Measurements from ENCODE around the gene CBY2. TPM values are rescaled to one million over a fixed set of nuclear protein-coding genes. Genes with fewer than 3 reads are reported as not detected.
"Not testable (repeated sequence)": the region's sequence is repeated elsewhere in the genome, so short reads cannot be mapped to it uniquely, and the experiment has no call there.

The CBY2 gene
- total and polyA plus RNA-seq, 2 experiments from 2014 or later, result 0.15 to 0.42 TPM

- not testable (repeated sequence) for H3K79me2 ChIP-seq (replicated peaks; ENCODE audit: insufficient read depth); DNase-seq (ENCODE audit: low spot score); H3K4me1 ChIP-seq (ENCODE audit: insufficient read depth); H3K4me3 ChIP-seq; H3F3A ChIP-seq (replicated peaks; ENCODE audit: low read depth); H4K20me1 ChIP-seq (replicated peaks; ENCODE audit: insufficient read depth); H3K27ac Mint-ChIP-seq; H3K27ac ChIP-seq (ENCODE audit: low read depth); H3K36me3 Mint-ChIP-seq (ENCODE audit: low read depth); H3K4me3 Mint-ChIP-seq; H3K27me3 ChIP-seq (ENCODE audit: insufficient read depth); H3K36me3 ChIP-seq (ENCODE audit: insufficient read depth); H3K9me2 ChIP-seq (ENCODE audit: insufficient read depth); H3K4me1 Mint-ChIP-seq; H2AFZ ChIP-seq; H3K4me2 ChIP-seq; H3K27me3 Mint-ChIP-seq (ENCODE audit: insufficient read depth, low read depth, poor library complexity); H3K9me3 Mint-ChIP-seq; ATAC-seq
Measured at GRCh38 chr13:45662903-45663302, 39.2 kb upstream of the CBY2 start.

GRCh38 chr13:45669626-45670025 lies 32.5 kb upstream of the CBY2 start:
- Mint-ChIP-seq H3K4me1 (peaks cover 18% of the 10 kb centered on the region), H3K9me3 (peaks cover 27% of the 10 kb centered on the region), H3K36me3 (ENCODE audit: low read depth) (peaks cover 14% of the 10 kb centered on the region)
- H3K27me3 ChIP-seq (ENCODE audit: insufficient read depth); H4K20me1 ChIP-seq (replicated peaks; ENCODE audit: insufficient read depth); H3K36me3 ChIP-seq (ENCODE audit: insufficient read depth); H3K4me1 ChIP-seq (ENCODE audit: insufficient read depth); H3F3A ChIP-seq (replicated peaks; ENCODE audit: low read depth); H3K4me3 ChIP-seq; ATAC-seq; H3K27ac Mint-ChIP-seq; DNase-seq (ENCODE audit: low spot score); H3K4me3 Mint-ChIP-seq; H3K27me3 Mint-ChIP-seq (ENCODE audit: insufficient read depth, low read depth, poor library complexity); H3K4me2 ChIP-seq; H3K9me2 ChIP-seq (ENCODE audit: insufficient read depth); H3K79me2 ChIP-seq (replicated peaks; ENCODE audit: insufficient read depth); H3K27ac ChIP-seq (ENCODE audit: low read depth): not testable (repeated sequence)
- peak overlapping the region; percentile 52; the same call in 1 of the 2 replicates for H2AFZ ChIP-seq

DNA sequence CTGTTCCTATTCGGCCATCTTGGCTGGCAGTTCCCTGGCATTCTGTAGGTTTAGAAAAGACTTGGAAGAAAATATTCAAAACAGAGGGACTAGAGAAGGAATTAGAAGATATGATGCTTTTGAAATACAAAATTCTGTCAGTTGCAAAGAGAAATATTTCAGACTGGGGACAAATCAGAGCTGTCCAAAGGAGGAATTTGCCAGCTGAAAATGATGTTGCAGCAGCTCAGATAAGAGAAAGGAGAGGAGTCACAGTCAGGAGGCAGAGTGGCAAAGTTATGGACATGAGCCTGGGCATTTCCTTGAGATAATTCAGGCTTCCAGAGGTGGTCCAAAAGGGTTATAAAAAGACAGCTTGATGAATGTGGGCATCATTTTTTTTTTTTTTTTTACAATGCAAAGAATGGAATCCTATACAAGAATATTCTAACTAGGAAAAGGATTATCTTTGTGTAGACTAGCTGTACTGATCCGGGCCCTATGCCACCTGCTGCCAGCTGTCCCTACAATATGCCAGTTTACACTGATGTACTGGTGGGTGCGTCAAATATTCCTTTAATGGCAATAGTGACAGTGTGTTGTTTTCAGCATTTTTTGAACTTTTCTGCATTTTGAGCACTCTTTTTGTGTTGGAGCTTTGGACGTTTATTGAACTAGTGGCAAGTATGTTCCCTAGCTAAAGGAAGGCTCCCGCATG lies 31.8 kb upstream of the CBY2 start:
- H3K9me2 ChIP-seq (ENCODE audit: insufficient read depth), result peaks cover 3% of the 10 kb centered on the region; the same call in 1 of the 2 replicates
- DNase-seq (ENCODE audit: low spot score) (no peak), ATAC-seq (no peak)
- H3K4me1 ChIP-seq (ENCODE audit: insufficient read depth), result peaks cover 11% of the 10 kb centered on the region
- no peaks in the 10 kb centered on the region for H4K20me1 ChIP-seq (replicated peaks; ENCODE audit: insufficient read depth)
- H3K4me2 ChIP-seq, result no peak overlapping the region
- peaks cover 14% of the 10 kb centered on the region for H3K36me3 Mint-ChIP-seq (ENCODE audit: low read depth)
- H3K27me3 ChIP-seq (ENCODE audit: insufficient read depth), result no peaks in the 10 kb centered on the region
- H3K4me3 Mint-ChIP-seq, result no peak overlapping the region
- peaks cover 22% of the 10 kb centered on the region for H3K4me1 Mint-ChIP-seq
- peaks cover 27% of the 10 kb centered on the region for H3K9me3 Mint-ChIP-seq
- no peak overlapping the region for H3K27ac ChIP-seq (ENCODE audit: low read depth)
- H3K27me3 Mint-ChIP-seq (ENCODE audit: insufficient read depth, low read depth, poor library complexity), result peaks cover 2% of the 10 kb centered on the region
- no peaks in the 10 kb centered on the region for H3K36me3 ChIP-seq (ENCODE audit: insufficient read depth)
- no peaks in the 10 kb centered on the region for H3F3A ChIP-seq (replicated peaks; ENCODE audit: low read depth)
- no peaks in the 10 kb centered on the region for H3K79me2 ChIP-seq (replicated peaks; ENCODE audit: insufficient read depth)
- H2AFZ ChIP-seq, result peak overlapping the region; percentile 52; the same call in 1 of the 2 replicates
- no peak overlapping the region for H3K27ac Mint-ChIP-seq
- no peak overlapping the region for H3K4me3 ChIP-seq
- TF ChIP-seq CREB1 (CRISPR knock-in tag; IDR thresholded peaks at IDR 0.05; ENCODE audit: low read depth) (no peak), ZNF114 (CRISPR knock-in tag; IDR thresholded peaks at IDR 0.05) (no peak), JUNB (IDR thresholded peaks at IDR 0.05; ENCODE audit: unreplicated experiment) (no peak), REST (IDR thresholded peaks at IDR 0.05; ENCODE audit: unreplicated experiment) (no peak), EZH2phosphoT487 (IDR thresholded peaks at IDR 0.05; ENCODE audit: unreplicated experiment) (no peak), ETS1 (IDR thresholded peaks at IDR 0.05) (no peak), STAT1 (IDR thresholded peaks at IDR 0.05; ENCODE audit: unreplicated experiment) (no peak), NANOG (IDR thresholded peaks at IDR 0.05; ENCODE audit: borderline replicate concordance) (no peak)
- TF ChIP-seq, protein P1, sequence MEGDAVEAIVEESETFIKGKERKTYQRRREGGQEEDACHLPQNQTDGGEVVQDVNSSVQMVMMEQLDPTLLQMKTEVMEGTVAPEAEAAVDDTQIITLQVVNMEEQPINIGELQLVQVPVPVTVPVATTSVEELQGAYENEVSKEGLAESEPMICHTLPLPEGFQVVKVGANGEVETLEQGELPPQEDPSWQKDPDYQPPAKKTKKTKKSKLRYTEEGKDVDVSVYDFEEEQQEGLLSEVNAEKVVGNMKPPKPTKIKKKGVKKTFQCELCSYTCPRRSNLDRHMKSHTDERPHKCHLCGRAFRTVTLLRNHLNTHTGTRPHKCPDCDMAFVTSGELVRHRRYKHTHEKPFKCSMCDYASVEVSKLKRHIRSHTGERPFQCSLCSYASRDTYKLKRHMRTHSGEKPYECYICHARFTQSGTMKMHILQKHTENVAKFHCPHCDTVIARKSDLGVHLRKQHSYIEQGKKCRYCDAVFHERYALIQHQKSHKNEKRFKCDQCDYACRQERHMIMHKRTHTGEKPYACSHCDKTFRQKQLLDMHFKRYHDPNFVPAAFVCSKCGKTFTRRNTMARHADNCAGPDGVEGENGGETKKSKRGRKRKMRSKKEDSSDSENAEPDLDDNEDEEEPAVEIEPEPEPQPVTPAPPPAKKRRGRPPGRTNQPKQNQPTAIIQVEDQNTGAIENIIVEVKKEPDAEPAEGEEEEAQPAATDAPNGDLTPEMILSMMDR (conservative IDR thresholded peaks at IDR 0.05; ENCODE audit: low read depth in 2 of 2), result no peak
